Stimulated activated CD8-positive, alpha-beta memory T cell treated with anti-CD3 and anti-CD28 coated beads, Interleukin-15, amount 100 ng/mL, for 48 hours (primary cell): ENCODE data around the gene VPS72.
"Not testable (repeated sequence)": the region's sequence is repeated elsewhere in the genome, so short reads cannot be mapped to it uniquely, and the experiment has no call there.

Experiments used
- DNase-seq, 2 donors: peaks; one replicate each; pipeline ENCODE4 v3.0.0-alpha.2; 2020; ENCODE audit warnings: low read depth in 2 of 2

VPS72 gene

DNA sequence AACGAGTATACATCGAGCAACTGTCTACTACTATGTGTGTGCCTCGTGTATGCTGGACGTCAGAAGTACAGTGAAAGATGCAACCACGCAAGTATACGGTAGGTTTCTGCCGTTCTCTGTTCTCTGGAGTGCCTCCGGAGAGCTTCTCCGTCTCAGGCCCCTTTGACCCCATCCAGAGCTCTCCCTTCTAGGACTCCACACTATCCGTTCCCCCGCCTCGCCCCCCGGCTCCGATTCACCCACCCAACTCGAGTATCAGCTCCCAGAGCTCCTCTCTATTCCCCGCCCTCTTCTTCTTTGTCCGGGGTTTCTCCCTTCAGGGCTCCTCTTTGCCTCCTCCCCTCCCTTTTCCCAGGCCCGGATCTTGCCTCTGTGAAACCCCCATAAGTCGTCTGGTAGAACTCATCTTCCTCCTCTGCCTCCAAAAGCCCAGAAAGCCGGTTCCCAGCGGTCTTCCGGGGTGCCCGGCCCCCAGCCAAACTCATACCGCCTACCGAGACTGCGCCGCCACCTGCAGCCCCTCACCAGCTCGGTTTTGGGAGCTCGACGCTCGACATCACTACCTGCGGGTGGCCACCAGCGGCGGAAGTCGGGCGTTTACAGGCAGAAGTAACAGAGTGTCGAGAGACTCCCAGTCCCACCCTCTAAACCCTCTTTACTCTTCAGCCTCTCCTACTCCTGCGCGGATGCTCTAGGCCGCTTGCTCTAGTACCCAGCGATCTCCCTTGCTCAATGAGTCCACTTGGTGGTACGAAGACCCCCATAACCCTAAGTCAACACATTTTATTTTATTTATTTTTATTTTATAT, at the start of gene VPS72:
Gene VPS72 (minus strand): TSS at position 561 of the 809 bp plus-strand sequence. CDS start 76 bp downstream, at position 485.
- peak; percentile 79 to 82 for DNase-seq

- no peak for DNase-seq
These were observed 48.4 kb upstream of the VPS72 start for GRCh38 chr1:151238467-151238739.

DNA sequence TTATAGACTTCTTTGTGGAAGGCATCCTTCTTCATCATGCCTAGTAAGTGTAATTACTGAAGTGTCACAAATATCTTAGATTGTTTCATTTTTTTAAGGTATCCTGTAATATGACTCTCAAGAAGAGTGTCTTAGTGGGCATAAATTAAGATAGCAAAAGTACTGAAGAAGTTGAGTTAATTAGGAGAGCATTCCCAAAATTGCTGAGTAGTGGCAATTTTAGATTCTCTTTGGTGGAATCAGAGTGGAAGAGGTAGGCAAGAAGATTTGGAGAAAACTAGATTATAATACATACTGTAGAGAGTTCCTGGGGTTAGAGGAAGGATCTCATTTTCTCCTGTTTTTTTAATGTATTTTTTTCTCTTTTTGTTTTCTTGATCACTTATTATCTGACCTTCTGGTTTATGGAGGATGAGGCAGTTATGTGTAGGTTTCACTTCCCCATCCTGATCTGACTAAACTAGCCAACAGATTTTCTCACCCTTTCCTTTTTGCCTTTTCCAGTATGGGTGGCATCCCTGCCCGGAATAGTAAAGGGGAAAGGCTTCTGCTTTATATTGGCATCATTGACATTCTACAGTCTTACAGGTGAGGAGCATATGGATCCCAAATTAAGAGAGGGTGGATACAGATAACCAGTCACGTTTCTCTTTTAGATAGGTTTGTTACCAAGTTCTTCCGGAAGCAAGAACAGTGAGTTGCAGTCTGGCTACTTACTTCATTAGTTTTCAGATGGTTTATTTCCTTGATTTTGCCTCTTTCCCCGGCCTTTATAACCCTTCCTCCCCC, 47.9 kb upstream of the VPS72 start:
- no peak for DNase-seq

DNA sequence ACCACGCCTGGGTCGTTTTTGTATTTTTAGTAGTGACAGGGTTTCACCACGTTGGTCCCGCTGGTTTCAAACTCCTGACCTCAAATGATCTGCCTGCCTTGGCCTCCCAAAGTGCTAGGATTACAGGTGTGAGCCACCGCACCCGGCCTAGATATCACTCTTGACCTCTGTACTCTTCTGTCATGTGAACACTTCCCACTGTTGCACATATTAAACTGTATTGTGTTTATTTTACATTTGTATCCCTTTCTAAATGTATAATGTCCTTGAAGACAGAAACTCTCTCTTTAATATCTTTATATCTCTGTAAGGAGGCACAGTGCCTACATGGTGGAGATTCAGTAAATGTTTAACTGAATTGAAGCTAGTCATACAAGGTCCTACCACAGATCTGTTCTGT, 45.2 kb upstream of the VPS72 start:
- no peak for DNase-seq

DNA sequence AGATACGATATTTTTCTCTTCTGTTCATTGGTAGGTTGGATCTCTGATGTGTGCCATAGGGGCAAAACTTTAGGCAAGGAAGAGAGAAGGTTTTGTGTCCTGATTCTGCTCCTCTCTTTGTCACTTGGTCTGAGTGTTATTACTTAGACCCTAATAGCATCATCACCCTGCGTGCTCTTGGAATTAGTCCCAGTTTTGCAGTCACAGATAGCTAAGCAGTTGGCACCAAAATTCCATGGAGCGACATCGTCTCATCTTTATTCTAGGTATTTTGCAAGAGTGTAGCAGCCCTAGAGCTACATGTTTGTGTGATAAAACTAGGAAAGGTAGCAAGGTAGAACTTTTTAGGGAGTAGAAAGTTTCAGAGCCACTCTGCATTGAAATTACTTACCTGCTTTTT, 32.1 kb upstream of the VPS72 start:
- DNase-seq: no peak

- DNase-seq: no peak
These were observed 31.6 kb upstream of the VPS72 start for GRCh38 chr1:151221616-151222015.

DNA sequence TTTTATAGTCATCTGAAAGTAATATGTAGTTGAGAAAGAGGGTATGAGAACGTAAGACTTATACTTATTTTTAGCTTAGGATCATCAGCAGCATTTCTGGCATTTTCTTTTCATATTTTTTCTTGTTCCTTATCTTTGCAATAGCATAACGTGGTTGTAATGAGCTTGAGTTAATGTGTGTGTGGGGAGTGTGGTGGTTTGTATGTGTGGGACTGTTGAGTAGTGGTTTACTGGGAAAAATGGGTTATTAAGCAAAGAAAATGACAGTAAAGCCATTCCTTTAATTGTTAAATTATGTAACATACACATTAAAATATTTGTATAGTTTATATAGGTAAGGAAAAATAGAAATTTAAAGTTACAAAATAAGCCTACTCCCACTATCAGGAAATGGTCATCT, 23.6 kb upstream of the VPS72 start:
- no peak for DNase-seq

DNA sequence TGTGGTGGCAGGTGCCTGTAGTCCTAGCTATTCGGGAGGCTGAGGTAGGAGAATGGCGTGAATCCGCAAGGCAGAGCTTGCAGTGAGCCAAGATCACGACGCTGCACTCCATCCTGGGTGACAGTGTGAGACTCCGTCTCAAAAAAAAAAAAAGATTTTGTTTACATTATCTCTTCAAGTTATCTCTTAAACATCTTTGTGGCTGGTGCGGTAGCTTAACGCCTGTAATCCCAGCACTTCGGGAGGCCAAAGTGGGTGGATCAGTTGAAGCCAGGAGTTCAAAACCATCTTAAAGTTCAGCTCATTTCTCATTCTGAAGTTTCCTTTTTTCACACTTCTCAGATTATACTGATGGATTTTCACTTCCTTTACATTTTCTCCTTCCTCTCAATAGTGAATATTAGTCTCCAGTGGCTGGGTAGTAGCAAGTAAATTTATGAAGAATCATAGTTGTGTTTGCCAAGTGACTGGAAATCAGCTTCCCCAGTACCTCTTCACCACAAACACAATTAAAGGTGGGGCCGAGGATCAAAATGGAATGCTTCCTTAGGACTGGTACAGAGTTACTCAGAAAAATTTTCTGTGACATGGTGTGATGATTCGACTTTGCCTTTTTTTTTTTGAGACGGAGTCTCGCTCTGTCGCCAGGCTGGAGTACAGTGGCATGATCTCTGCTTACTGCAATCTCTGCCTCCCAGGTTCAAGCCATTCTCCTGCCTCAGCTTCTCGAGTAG, 22.1 kb upstream of the VPS72 start:
- DNase-seq: no peak

DNA sequence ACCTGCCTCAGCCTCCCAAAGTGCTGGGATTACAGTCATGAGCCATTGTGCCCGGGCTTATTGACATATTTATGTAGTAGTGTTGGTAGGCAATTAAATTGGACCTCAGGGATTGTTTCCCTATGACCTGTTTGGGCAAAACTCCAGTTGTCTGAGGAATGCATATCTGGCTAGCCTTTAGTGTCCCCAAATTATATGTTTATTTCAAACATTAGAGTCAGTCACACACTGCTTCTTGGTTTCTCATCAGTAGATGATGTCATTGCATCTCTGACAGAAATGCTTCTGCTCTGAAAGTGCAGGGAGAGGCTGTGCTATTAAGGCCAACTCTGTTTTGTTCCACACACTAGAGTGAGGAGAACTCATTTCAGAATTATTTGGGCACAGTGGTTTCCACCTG, 20.8 kb upstream of the VPS72 start:
- DNase-seq: no peak

GRCh38 chr1:151205381-151205965, 15.5 kb upstream of the VPS72 start:
- not testable (repeated sequence) for DNase-seq

DNA sequence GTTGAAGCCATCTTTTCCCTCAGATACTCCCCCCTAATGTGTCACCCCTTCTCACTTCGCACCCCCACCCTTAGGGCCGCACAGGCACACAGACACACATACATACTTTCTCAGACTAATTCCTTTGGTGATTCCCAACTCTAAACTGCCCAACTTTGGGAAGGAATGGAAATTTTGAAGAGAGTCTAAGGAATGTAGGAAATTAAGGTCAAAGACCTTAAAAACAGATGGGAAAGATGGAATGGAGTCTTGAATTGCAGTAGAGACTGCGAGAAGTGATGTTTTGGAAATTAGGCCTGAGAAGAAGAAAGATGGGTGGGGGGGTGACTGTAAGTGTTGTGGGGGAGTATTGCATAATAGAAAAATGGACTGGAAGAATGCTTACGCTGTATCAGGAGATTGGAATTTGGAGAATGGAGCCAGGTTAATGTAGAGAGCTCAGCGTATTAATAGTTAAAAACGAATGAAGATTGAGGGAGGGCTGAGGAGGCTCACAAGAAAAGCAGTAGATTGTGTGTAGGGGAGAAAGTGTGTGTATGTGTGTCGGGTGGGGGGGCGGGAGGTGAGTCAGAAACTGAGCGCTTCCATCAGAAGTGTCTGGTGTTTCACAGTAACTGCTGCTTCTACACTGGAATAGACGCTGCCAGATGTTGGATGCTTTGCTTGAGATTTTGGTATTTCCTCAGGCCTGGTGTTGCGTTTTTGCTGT, 10.0 kb upstream of the VPS72 start:
- no peak for DNase-seq

DNA sequence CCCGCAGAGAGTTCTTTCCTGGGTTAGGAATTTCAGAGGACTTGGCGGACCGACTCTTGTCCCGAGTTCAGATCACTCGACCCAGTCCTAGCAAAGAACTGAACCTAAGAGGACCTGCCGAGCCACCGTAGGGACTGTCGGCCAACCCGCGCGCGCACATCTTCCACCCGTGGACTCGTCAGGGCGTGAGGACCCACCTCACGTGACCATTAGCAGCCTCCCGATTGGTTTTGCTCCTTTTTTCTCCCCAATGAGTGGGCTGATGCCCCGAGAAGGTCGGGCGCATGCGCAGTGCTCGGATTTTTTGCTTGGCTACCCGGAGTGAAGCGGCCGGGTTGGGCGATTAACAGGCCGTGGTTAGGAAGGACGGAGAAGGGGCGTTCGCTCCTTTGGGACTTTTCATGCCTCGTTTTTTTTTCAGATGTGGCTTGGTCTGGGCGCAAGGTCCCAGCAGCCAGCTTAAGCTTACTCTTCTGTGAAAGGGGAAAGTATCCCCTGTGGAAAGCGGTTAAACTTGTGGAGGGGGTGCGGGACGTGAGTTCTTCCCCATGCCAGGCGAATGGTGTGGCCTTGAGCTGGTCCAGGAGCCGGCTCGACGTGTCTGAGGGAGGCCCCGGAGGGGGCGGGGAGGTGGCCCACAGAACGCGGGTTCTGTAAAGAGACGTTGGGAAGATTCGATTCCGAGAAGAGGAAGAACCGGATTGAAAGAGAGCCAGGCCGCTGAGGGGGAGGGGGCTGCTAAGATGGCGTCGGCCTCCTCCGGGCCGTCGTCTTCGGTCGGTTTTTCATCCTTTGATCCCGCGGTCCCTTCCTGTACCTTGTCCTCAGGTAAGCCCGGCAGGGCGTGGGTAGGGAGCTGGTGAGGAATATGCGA, 8.5 kb upstream of the VPS72 start, which contains the start of gene PIP5K1A:
Gene PIP5K1A (plus strand): TSS at position 299 of the 874 bp plus-strand sequence. CDS start 445 bp downstream, at position 744.
- peak; percentile 96 to 97 for DNase-seq

DNA sequence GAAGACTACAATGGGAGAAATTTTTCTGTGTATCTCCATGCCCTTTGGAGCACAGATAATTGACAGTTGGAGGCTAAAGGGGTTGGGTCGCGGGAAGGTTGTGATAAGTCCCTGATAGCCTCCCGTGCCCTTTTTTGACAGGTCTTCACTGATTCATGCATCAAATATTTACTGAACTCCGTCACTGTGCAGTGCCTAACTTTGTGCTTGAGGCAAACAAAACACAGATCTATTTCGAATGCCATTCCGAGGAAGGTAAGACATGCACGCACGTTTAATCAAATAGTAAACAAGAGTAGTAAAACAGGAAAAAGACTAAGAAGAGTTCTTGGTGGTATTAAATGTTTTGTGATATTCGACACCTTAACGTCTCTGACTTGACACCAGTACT, 7.9 kb upstream of the VPS72 start:
- DNase-seq: no peak

- DNase-seq: no peak
These were observed 6.3 kb upstream of the VPS72 start for GRCh38 chr1:151196292-151196800.

GRCh38 chr1:151194894-151195594, 5.0 kb upstream of the VPS72 start:
- DNase-seq: not testable (repeated sequence)

DNA sequence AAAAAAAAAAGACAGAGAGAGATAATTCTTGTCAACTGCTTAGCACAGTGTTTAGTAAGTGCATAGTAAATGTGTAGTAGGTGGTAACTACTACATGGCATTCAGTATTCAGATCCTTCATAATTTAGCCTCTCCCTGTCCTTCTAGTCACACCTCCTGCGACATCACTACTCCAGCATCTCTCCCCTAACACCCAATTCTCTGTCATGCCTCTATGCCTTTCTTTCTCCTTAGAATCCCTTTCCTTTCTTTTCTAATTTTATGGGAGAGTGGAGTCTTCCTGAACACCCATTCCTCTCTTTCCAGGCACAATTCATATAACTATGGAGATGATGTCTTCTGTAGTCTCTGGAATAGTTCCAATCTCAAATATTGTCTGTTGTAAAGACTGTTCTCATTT, 3.9 kb upstream of the VPS72 start:
- no peak for DNase-seq

DNA sequence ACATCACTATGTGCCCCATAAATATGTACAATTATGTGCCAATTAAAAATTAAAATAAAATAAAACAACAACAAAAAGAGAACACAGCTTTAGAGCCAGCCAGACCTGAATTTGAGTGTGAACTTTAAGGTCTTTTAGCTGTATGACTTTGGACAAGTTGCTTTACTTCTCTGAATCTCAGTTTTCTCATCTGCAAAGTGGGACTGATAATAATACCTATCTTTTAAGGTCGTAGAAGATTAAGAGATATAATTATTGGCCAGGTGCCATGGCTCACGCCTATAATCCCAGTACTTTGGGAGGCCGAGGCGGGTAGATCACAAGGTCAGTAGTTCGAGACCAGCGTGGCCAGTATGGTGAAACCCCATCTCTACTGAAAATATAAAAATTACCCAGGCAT, 3.3 kb upstream of the VPS72 start:
- DNase-seq: no peak

GRCh38 chr1:151192047-151192446, 2.0 kb upstream of the VPS72 start:
- DNase-seq: no peak

- not testable (repeated sequence) for DNase-seq
These were observed 1.3 kb downstream of the VPS72 start for GRCh38 chr1:151188667-151189066.

DNA sequence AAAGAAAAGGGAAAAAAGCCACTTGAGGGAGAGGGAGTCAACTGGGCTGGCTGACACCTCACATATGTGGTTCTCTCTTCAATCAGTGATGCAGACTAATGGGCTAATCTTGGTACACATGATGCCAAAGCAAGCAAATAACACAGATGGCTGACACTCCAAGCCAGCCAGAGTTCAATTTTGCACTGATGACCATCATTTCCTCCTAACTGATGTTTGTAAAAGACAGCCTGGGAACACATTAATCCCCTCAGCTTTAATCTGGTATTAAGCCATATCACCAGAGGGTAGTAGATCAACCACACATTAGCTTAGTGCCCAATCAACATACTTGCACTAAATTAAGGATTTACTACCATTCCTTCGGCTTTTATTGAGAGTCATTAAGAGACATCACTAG, 2.8 kb downstream of the VPS72 start:
- no peak for DNase-seq
